Astrocyte (in vitro differentiated cells and primary cell): ENCODE results near the gene KRTAP5-1.

Source experiments
- CTCF ChIP-seq: IDR thresholded peaks from 2 replicates; pipeline ENCODE4 v1.5.1; 2011; ENCODE audit warnings: low read depth, mild to moderate bottlenecking, inconsistent platforms, low read length, moderate library complexity; ENCODE audit not compliant: insufficient read depth
- EZH2 ChIP-seq: IDR thresholded peaks from 2 replicates; pipeline ENCODE4 v1.6.1; 2012; ENCODE audit warnings: mild to moderate bottlenecking, low read length, inconsistent platforms; ENCODE audit not compliant: insufficient read depth

- TF ChIP-seq CTCF (no peak), EZH2 (peak; percentile 82)
These were observed 37.5 kb downstream of the KRTAP5-1 start for GRCh38 chr11:1547467-1548098.
